IPS-NIHi7 (cell line): ENCODE results near the gene PLCB2.

Source experiments
- DNase-seq: peaks from one replicate; pipeline ENCODE4 v3.0.0; 2012; ENCODE audit warnings: mixed read lengths; ENCODE audit errors: extremely low spot score

Gene PLCB2

DNA sequence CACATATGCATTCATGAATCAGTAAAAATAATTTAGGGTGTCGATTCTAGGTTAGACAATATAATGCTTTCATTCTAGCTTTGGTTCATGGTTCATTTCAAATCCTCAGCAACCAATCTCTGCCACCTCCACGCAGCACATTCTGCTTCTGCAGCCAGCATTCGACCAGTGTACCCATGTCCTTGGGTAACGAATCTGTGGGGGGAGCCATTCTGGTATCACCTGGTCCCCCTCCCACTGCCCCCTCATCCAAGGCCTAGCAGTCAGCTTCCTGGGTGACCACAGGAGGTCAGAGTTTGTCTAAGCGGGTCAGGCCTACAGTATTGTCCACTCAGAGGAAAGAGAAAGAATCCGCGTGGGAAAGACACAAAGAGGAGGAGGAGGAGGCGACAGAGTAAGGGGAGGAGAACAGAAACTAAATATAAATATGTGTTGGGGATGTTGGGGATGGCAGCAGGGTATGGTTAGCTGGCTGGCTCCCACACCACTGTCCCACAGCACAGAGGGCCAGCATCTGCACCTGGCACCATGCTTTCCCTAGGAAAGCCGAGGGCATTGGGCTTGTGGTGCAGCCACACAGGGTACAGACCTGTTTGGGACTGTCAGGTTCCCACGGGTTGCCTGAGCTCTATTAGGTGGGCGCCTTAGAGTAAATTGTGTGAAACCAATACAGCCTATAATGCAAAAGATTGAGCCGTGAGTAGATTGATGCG is 56.8 kb downstream of the PLCB2 start:
- DNase-seq = no peak

- no peak for DNase-seq
Measured at GRCh38 chr15:40250304-40250656, 57.5 kb downstream of the PLCB2 start.

DNA sequence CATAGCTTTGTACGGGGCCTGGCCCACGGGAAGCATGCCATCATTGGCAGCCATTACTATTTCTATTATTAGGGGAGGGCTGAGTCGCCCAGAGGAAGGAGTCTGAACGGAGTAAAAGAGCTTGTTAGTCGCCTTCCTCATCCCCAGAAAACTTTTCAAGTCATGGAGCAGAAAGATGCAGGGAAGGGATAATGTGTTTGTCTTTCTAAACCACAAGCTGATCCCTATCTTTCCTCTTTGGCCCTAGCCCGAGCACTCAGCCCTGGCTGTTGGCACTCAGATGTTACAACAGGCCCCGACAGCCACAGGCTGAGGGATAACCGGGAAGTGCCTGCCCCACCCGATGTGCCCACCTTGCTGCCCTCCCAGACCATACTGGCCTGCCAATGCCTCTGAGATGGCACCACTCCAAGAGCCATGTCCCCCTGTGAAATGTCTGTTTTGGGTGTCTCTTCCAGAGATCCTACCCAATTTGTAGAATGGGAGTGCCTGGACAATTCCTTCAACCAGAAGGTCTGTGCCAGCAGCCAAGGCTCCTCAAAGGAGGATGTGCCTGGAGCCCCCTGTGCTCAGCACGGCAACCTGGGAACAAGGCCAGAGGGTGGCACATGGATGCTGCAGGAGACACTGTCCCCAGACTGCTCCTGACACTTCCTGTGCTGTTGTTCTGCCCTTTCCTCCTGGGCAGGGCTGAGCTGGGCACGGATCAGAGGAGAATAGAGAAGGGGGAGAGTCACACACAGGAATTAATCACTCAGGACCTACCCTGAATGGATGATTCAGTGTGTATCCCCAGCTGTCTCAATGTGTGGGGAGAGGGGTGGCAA is 58.0 kb downstream of the PLCB2 start:
- DNase-seq = no peak

DNA sequence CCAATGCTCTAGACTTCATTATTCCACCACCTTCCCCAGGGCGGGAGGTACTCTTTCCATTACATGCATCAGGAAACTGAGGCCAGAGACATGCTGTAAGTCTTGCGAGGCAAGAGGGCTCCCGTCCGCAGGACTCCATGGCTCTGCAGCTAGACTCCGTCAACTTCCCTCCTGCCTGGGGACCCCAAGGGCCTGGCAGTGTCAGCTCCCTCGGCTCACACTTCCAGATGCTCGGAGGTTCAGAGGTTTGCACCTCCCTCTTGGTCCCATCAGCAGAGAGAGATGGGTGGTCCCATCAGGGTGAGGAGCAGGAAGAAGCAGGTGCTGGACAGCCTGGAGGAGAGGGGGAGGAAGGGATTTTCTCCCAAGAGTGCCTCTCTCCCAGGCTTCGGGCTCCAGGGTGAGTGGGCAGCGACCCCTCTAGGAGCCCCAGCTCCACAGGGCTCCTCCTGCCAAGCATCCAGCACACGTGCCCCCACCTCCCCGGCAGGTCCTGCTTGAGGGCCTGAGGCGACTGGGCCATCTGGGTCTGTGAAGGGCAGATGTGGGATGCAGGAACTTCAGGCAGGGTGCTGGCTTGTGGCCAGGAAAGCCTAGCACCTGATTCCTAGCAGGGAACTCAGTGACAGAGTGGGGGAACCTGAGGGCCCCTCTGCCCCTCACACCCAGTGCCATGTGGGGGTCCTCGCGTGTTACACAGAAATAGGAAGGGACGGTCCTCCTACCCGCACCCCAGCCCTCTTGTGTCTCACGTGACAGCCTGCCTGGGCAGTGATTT is 59.5 kb downstream of the PLCB2 start:
- DNase-seq = no peak

GRCh38 chr15:40247406-40247971 is 60.2 kb downstream of the PLCB2 start:
- DNase-seq = no peak

DNA sequence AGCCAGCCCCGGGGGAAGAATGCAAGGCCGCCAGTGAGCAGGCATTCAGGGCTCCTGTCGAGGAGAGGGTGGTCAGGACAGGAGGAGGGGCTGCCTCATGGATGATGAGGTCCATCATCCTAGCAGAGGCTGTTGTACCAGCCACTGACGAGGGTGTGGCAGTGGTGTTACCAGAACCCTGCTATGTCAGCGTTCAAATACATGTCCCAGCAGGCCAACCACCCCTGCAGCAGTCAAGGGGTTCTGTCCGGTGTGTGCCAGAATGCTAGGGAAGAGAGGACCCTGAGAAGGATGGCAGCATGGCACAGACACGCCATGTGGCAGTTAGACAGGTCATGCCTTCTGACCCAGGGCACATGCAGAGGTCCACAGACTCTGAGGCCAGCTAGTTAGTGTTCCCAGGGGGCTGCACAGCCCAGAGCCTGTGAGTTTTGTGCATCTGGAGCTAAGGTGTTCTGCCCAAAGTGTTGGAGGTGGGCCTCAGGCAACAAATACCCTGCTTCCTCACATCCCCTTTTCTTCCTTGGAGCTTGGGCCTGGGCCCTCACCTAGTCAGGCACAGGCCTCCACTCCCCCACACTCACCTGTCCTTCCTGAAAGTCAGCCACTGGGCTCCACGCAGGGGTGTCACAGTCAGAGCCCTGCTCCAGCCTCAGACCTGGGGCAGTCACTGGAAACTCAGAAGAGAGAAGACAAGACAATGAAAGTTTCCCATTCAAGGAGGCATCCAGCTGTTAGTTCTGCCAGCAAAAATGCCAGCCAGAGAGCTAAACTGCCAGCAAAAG is 61.0 kb downstream of the PLCB2 start:
- no peak for DNase-seq

- no peak for DNase-seq
Measured at GRCh38 chr15:40245666-40246450, 61.9 kb downstream of the PLCB2 start.

GRCh38 chr15:40244961-40245523 is 62.7 kb downstream of the PLCB2 start:
- no peak for DNase-seq

DNA sequence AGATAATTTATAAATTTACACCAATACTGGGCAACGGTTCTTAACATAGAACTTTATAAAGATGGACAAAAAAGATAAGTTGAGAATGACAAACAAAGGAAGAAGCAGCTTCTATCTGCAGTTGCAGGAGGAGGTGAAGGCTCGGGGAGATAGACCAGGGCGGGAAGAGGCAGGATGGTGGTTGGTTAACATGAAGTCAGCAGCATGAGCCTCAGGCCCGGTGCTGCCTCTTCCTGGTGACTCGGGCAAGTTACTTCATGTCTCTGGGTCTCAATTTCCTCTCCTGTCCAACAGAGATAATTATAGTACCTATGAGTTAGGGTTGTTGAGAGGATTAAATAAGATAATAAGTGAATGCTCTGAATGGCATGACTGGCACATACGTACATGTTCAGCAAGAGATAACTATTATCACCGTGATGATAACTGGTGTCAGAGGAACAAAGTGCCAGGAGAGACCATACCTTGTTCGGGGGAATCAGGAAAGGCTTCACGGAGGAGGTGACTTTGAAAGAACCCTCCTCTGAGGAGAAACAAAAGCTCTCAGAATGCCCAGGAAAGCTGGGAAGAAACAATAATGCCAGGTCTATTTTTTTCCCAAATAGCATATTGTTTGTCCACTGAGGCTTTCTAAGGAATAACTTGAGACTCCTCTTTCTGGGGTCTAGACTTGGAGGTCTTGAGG is 64.5 kb downstream of the PLCB2 start:
- no peak for DNase-seq

- DNase-seq = no peak
Measured at GRCh38 chr15:40242601-40243000, 65.1 kb downstream of the PLCB2 start.

- no peak for DNase-seq
Measured at GRCh38 chr15:40242213-40242599, 65.5 kb downstream of the PLCB2 start.

GRCh38 chr15:40241269-40242212 is 66.2 kb downstream of the PLCB2 start:
- no peak for DNase-seq

- no peak for DNase-seq
Measured at GRCh38 chr15:40240619-40241221, 67.0 kb downstream of the PLCB2 start.

DNA sequence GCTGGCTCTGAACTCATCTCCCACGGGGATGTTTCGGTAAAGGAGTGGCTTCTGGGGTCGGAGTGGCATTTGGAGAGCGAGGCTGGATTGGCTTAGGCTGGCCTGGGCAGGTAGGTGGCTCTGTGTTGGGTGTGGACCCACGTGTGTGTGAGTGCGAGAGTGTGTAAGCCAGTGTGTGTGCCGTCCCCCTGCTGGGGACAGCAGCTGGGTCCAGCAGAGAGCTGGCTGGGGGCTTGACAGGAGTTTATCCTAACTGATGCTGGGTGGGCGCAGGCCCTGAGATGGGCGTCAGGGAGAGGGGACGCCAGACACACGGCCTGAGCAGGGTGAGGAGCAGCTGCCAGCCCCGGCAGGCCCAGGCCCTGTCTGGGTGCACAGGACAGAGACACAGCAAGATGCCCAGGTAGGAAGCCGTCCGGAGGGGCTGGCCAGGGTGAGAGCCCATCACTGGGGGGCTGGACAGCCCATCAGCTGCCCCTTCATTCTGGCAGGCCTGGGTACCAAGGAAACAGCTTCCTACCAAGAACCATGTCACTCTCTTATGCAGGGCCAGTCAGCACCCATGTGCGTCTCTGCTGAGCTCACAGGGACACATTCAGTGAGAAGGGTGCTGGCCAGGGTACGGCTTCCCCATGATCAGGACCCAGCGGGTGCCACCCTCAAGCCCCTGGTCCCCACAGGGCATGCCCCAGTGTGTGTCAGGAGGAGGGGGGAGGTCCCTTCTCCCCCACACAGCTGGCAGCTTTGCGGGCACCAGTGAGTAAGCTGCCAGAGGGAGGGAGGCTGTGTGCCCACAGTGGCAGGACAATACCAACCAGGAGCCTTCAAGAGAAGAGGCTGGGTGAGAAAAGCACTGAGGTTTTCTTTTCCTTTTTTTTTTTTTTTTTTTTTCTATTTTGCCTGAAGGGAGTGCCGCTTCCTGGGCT is 67.8 kb downstream of the PLCB2 start:
- no peak for DNase-seq

GRCh38 chr15:40239404-40239692 is 68.4 kb downstream of the PLCB2 start:
- no peak for DNase-seq

- DNase-seq = peak; percentile 94
Measured at GRCh38 chr15:40238532-40239403, 69.0 kb downstream of the PLCB2 start, which contains the start of gene PAK6. PAK6 (plus strand) TSS chr15:40239063; CDS start chr15:40264786, 25,723 bp downstream.
